ENCODE data around the gene RRP1B.
"Not testable (repeated sequence)": the region's sequence is repeated elsewhere in the genome, so short reads cannot be mapped to it uniquely, and the experiment has no call there.

The RRP1B gene

GRCh38 chr21:43646550-43647260, 12.7 kb upstream of the RRP1B start:
- DNase-seq (ENCODE audit: low spot score) = peak; percentile 80
- Mint-ChIP-seq H3K36me3 (ENCODE audit: low read depth) (no peaks in the 10 kb centered on the region), H3K4me1 (ENCODE audit: low read depth) (peaks cover 18% of the 10 kb centered on the region), H3K27ac (peak overlapping the region; percentile 7), H3K27me3 (ENCODE audit: low read depth) (peaks cover 10% of the 10 kb centered on the region), H3K4me3 (peak overlapping the region; percentile 41), H3K9me3 (no peaks in the 10 kb centered on the region)

GRCh38 chr21:43648171-43648570, 11.2 kb upstream of the RRP1B start:
- peaks cover 10% of the 10 kb centered on the region for H3K27me3 Mint-ChIP-seq (ENCODE audit: low read depth)
- no peak overlapping the region for H3K4me3 Mint-ChIP-seq
- DNase-seq (ENCODE audit: low spot score) = no peak
- H3K27ac Mint-ChIP-seq = no peak overlapping the region
- no peaks in the 10 kb centered on the region for H3K9me3 Mint-ChIP-seq
- H3K4me1 Mint-ChIP-seq (ENCODE audit: low read depth) = peaks cover 18% of the 10 kb centered on the region
- H3K36me3 Mint-ChIP-seq (ENCODE audit: low read depth) = no peaks in the 10 kb centered on the region

DNA sequence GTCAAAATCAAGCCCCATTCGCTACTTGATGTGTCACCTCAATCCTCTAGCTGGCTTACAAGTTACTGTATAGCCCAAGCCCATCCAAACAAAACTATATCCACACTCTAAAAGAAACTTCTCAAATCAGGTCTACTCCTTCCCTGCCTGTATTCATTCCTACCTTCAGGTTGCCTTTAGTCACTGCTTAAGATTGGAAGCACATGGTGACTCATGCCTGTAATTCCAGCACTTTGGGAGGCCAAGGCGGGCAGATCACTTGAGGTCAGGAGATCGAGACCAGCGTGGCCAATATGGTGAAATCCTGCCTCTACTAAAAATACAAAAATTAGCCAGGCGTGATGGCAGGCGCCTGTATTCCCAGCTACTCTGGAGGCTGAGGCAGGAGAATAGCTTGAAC, 7.4 kb upstream of the RRP1B start:
- not testable (repeated sequence) for H3K27me3 Mint-ChIP-seq (ENCODE audit: low read depth); H3K9me3 Mint-ChIP-seq; H3K27ac Mint-ChIP-seq; H3K4me1 Mint-ChIP-seq (ENCODE audit: low read depth); DNase-seq (ENCODE audit: low spot score); H3K36me3 Mint-ChIP-seq (ENCODE audit: low read depth); H3K4me3 Mint-ChIP-seq

GRCh38 chr21:43652616-43653015, 6.7 kb upstream of the RRP1B start:
- no peaks in the 10 kb centered on the region for H3K36me3 Mint-ChIP-seq (ENCODE audit: low read depth)
- DNase-seq (ENCODE audit: low spot score) = no peak
- H3K4me3 Mint-ChIP-seq = no peak overlapping the region
- peaks cover 7% of the 10 kb centered on the region for H3K27me3 Mint-ChIP-seq (ENCODE audit: low read depth)
- H3K4me1 Mint-ChIP-seq (ENCODE audit: low read depth) = peaks cover 8% of the 10 kb centered on the region
- H3K27ac Mint-ChIP-seq = no peak overlapping the region
- no peaks in the 10 kb centered on the region for H3K9me3 Mint-ChIP-seq

- H3K27me3 Mint-ChIP-seq (ENCODE audit: low read depth) = no peaks in the 10 kb centered on the region
- peaks cover 8% of the 10 kb centered on the region for H3K4me1 Mint-ChIP-seq (ENCODE audit: low read depth)
- H3K36me3 Mint-ChIP-seq (ENCODE audit: low read depth) = no peaks in the 10 kb centered on the region
- H3K9me3 Mint-ChIP-seq = no peaks in the 10 kb centered on the region
- no peak for DNase-seq (ENCODE audit: low spot score)
- no peak overlapping the region for H3K4me3 Mint-ChIP-seq
- no peak overlapping the region for H3K27ac Mint-ChIP-seq
These were observed 5.7 kb upstream of the RRP1B start for GRCh38 chr21:43653626-43654025.

DNA sequence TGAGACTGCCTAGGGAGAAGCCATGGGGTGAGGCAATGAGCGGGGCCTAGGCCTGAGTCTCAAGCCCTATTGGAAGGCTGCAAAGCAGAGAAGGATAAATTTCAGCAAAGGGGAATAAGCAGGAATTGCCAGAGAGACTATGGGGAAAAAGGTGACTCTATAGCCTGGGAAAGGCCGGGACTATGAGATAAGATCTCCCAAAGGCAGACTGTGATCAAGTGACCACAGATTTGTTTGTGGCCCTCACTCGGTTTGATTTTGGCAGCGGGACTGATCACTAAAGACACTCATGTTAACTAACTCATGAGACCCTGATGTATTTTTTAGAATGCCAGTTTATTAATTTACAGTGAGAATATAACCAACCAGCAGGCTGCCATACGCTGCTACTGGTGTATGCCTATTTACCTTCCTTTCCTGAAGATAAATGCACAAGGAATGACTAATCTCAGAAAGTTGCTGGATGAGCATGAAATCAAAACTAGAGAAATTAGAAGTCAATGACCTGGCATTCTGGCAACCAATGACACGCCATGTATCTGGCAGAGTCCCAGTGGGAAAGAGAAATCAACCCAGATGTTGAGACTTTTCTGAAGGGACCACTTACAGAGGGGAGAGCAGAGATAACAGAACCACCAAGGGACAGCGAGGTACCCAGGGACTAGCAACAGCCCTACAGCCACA, 4.4 kb upstream of the RRP1B start:
- peaks cover 2% of the 10 kb centered on the region for H3K36me3 Mint-ChIP-seq (ENCODE audit: low read depth)
- H3K27me3 Mint-ChIP-seq (ENCODE audit: low read depth) = no peaks in the 10 kb centered on the region
- H3K4me1 Mint-ChIP-seq (ENCODE audit: low read depth) = peaks cover 10% of the 10 kb centered on the region
- no peak overlapping the region for H3K4me3 Mint-ChIP-seq
- no peak overlapping the region for H3K27ac Mint-ChIP-seq
- H3K9me3 Mint-ChIP-seq = no peaks in the 10 kb centered on the region
- no peak for DNase-seq (ENCODE audit: low spot score)

GRCh38 chr21:43657355-43658087, 1.8 kb upstream of the RRP1B start:
- no peak for DNase-seq (ENCODE audit: low spot score)
- Mint-ChIP-seq H3K27me3 (ENCODE audit: low read depth) (no peaks in the 10 kb centered on the region), H3K4me1 (ENCODE audit: low read depth) (peaks cover 31% of the 10 kb centered on the region), H3K36me3 (ENCODE audit: low read depth) (peaks cover 23% of the 10 kb centered on the region), H3K4me3 (peak overlapping the region; percentile 28), H3K9me3 (no peaks in the 10 kb centered on the region), H3K27ac (peak overlapping the region; percentile 53)

GRCh38 chr21:43658088-43658741, 1.1 kb upstream of the RRP1B start:
- H3K4me1 Mint-ChIP-seq (ENCODE audit: low read depth) = peaks cover 38% of the 10 kb centered on the region
- DNase-seq (ENCODE audit: low spot score) = no peak
- H3K4me3 Mint-ChIP-seq = no peak overlapping the region
- no peak overlapping the region for H3K27ac Mint-ChIP-seq
- no peaks in the 10 kb centered on the region for H3K27me3 Mint-ChIP-seq (ENCODE audit: low read depth)
- no peaks in the 10 kb centered on the region for H3K9me3 Mint-ChIP-seq
- H3K36me3 Mint-ChIP-seq (ENCODE audit: low read depth) = peaks cover 30% of the 10 kb centered on the region

DNA sequence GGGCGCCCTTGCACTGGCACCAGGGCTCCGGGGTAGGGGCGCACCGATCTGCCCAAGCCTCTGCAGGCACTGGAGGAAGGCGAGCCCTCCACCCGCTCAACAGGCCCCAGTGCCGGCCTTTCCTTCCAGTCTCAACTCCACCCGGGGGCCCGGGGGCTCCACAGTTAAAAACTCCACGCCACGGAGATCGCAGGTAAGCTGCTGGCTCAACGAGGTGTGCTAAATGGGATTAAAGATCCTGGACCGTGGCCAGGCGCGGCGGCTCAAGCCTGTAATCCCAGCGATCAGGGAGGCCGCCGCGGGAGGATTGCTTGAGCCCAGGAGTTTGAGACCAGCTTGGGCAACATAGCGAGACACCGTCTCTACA, 608 bp upstream of the RRP1B start:
- Mint-ChIP-seq H3K27ac (peak overlapping the region; percentile 85), H3K27me3 (ENCODE audit: low read depth) (no peaks in the 10 kb centered on the region), H3K9me3 (no peaks in the 10 kb centered on the region), H3K36me3 (ENCODE audit: low read depth) (peaks cover 31% of the 10 kb centered on the region), H3K4me3 (peak overlapping the region; percentile 62), H3K4me1 (ENCODE audit: low read depth) (peaks cover 39% of the 10 kb centered on the region)
- no peak for DNase-seq (ENCODE audit: low spot score)

- no peak overlapping the region for H3K27ac Mint-ChIP-seq
- no peaks in the 10 kb centered on the region for H3K27me3 Mint-ChIP-seq (ENCODE audit: low read depth)
- no peak for DNase-seq (ENCODE audit: low spot score)
- peaks cover 63% of the 10 kb centered on the region for H3K36me3 Mint-ChIP-seq (ENCODE audit: low read depth)
- H3K4me3 Mint-ChIP-seq = peak overlapping the region; percentile 93
- H3K9me3 Mint-ChIP-seq = peaks cover 10% of the 10 kb centered on the region
- peaks cover 56% of the 10 kb centered on the region for H3K4me1 Mint-ChIP-seq (ENCODE audit: low read depth)
These were observed 2.9 kb downstream of the RRP1B start for GRCh38 chr21:43662286-43662685.

- no peak for DNase-seq (ENCODE audit: low spot score)
- Mint-ChIP-seq H3K27me3 (ENCODE audit: low read depth) (no peaks in the 10 kb centered on the region), H3K4me1 (ENCODE audit: low read depth) (peaks cover 56% of the 10 kb centered on the region), H3K36me3 (ENCODE audit: low read depth) (peaks cover 66% of the 10 kb centered on the region), H3K27ac (peak overlapping the region; percentile 70), H3K9me3 (peaks cover 10% of the 10 kb centered on the region), H3K4me3 (peak overlapping the region; percentile 24)
These were observed 3.7 kb downstream of the RRP1B start for GRCh38 chr21:43663033-43663432.

DNA sequence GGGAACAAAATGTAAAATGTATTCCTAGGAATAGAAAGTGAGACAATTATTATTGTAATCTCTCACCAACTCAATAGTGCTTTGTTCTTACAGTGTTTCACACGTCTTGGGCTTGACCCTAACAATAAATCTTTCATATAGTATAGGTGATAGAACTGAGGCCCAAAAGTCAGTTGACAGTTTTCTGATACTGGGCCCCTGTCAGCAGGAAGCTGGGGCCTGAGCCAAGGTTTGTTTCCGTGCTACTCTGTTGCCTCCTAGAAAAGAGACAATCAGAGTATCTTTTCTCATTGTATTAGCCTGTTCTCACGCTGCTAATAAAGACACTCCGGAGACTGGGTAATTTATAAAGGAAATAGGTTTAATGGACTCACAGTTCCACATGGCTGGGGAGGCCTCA, 5.0 kb downstream of the RRP1B start:
- peaks cover 55% of the 10 kb centered on the region for H3K4me1 Mint-ChIP-seq (ENCODE audit: low read depth)
- H3K36me3 Mint-ChIP-seq (ENCODE audit: low read depth) = peaks cover 66% of the 10 kb centered on the region
- H3K9me3 Mint-ChIP-seq = peaks cover 10% of the 10 kb centered on the region
- DNase-seq (ENCODE audit: low spot score) = no peak
- no peaks in the 10 kb centered on the region for H3K27me3 Mint-ChIP-seq (ENCODE audit: low read depth)
- H3K4me3 Mint-ChIP-seq = no peak overlapping the region
- H3K27ac Mint-ChIP-seq = no peak overlapping the region

- Mint-ChIP-seq H3K4me1 (ENCODE audit: low read depth) (peaks cover 49% of the 10 kb centered on the region), H3K9me3 (peaks cover 10% of the 10 kb centered on the region), H3K4me3 (no peak overlapping the region), H3K36me3 (ENCODE audit: low read depth) (peaks cover 60% of the 10 kb centered on the region), H3K27ac (peak overlapping the region; percentile 39), H3K27me3 (ENCODE audit: low read depth) (no peaks in the 10 kb centered on the region)
- no peak for DNase-seq (ENCODE audit: low spot score)
These were observed 6.5 kb downstream of the RRP1B start for GRCh38 chr21:43665879-43666278.
